Measurements from ENCODE around the gene KIR3DL1. TPM values are rescaled to one million over a fixed set of nuclear protein-coding genes. Genes with fewer than 3 reads are reported as not detected.
"Not testable (repeated sequence)": the region's sequence is repeated elsewhere in the genome, so short reads cannot be mapped to it uniquely, and the experiment has no call there.

Gene KIR3DL1
- total RNA-seq, 6 experiments from 2014 or later = not detected

GRCh38 chr19:54817670-54818536 lies 1.6 kb downstream of the KIR3DL1 start:
- Mint-ChIP-seq H3K4me3 (no peak overlapping the region), H3K36me3 (ENCODE audit: low read depth) (0 out of 2 replicates have a peak, but pooled peaks cover 4% of the 10 kb centered on the region), H3K27me3 (ENCODE audit: insufficient read depth) (peaks cover 1% of the 10 kb centered on the region), H3K27ac (no peak overlapping the region), H3K9me3 (peaks cover 32% of the 10 kb centered on the region), H3K4me1 (ENCODE audit: low read depth) (no peaks in the 10 kb centered on the region)
- no peak for TF ChIP-seq CTCF (IDR thresholded peaks at IDR 0.05)
- no peak for DNase-seq

- H3K4me1 Mint-ChIP-seq (ENCODE audit: low read depth); H3K27ac Mint-ChIP-seq; H3K36me3 Mint-ChIP-seq (ENCODE audit: low read depth); H3K4me3 Mint-ChIP-seq; DNase-seq; H3K27me3 Mint-ChIP-seq (ENCODE audit: insufficient read depth): not testable (repeated sequence)
- peaks cover 25% of the 10 kb centered on the region for H3K9me3 Mint-ChIP-seq
These were observed 8.1 kb downstream of the KIR3DL1 start for GRCh38 chr19:54824416-54824815.

- Mint-ChIP-seq H3K9me3 (peaks cover 31% of the 10 kb centered on the region), H3K36me3 (ENCODE audit: low read depth) (peaks cover 10% of the 10 kb centered on the region)
- not testable (repeated sequence) for H3K4me1 Mint-ChIP-seq (ENCODE audit: low read depth); H3K4me3 Mint-ChIP-seq; H3K27ac Mint-ChIP-seq; H3K27me3 Mint-ChIP-seq (ENCODE audit: insufficient read depth); DNase-seq
These were observed 9.1 kb downstream of the KIR3DL1 start for GRCh38 chr19:54825326-54825725.

GRCh38 chr19:54828064-54828463 lies 11.8 kb downstream of the KIR3DL1 start:
- H3K9me3 Mint-ChIP-seq = peaks cover 39% of the 10 kb centered on the region
- not testable (repeated sequence) for H3K4me1 Mint-ChIP-seq (ENCODE audit: low read depth); H3K4me3 Mint-ChIP-seq; H3K27me3 Mint-ChIP-seq (ENCODE audit: insufficient read depth); DNase-seq; H3K27ac Mint-ChIP-seq
- H3K36me3 Mint-ChIP-seq (ENCODE audit: low read depth) = peaks cover 15% of the 10 kb centered on the region

- H3K4me3 Mint-ChIP-seq; H3K27ac Mint-ChIP-seq; H3K27me3 Mint-ChIP-seq (ENCODE audit: insufficient read depth); DNase-seq; H3K36me3 Mint-ChIP-seq (ENCODE audit: low read depth); H3K4me1 Mint-ChIP-seq (ENCODE audit: low read depth): not testable (repeated sequence)
- H3K9me3 Mint-ChIP-seq = peaks cover 44% of the 10 kb centered on the region
These were observed 16.2 kb downstream of the KIR3DL1 start, which contains the start of gene KIR2DS4 for GRCh38 chr19:54832496-54832895. Gene KIR2DS4, plus strand, starts transcription at chr19:54832676.

- not testable (repeated sequence) for H3K4me3 Mint-ChIP-seq; H3K4me1 Mint-ChIP-seq (ENCODE audit: low read depth); H3K36me3 Mint-ChIP-seq (ENCODE audit: low read depth); DNase-seq; H3K27me3 Mint-ChIP-seq (ENCODE audit: insufficient read depth); H3K27ac Mint-ChIP-seq
- peaks cover 44% of the 10 kb centered on the region for H3K9me3 Mint-ChIP-seq
These were observed 18.9 kb downstream of the KIR3DL1 start for GRCh38 chr19:54835126-54835525.

- not testable (repeated sequence) for H3K4me3 Mint-ChIP-seq; H3K27me3 Mint-ChIP-seq (ENCODE audit: insufficient read depth); H3K36me3 Mint-ChIP-seq (ENCODE audit: low read depth); DNase-seq; H3K4me1 Mint-ChIP-seq (ENCODE audit: low read depth); H3K27ac Mint-ChIP-seq
- H3K9me3 Mint-ChIP-seq = peaks cover 41% of the 10 kb centered on the region
These were observed 21.3 kb downstream of the KIR3DL1 start for GRCh38 chr19:54837522-54837921.

GRCh38 chr19:54843171-54843570 lies 26.9 kb downstream of the KIR3DL1 start:
- H3K36me3 Mint-ChIP-seq (ENCODE audit: low read depth); DNase-seq; H3K4me1 Mint-ChIP-seq (ENCODE audit: low read depth); H3K4me3 Mint-ChIP-seq; H3K27me3 Mint-ChIP-seq (ENCODE audit: insufficient read depth); H3K27ac Mint-ChIP-seq: not testable (repeated sequence)
- peaks cover 53% of the 10 kb centered on the region for H3K9me3 Mint-ChIP-seq

- Mint-ChIP-seq H3K36me3 (ENCODE audit: low read depth) (peaks cover 17% of the 10 kb centered on the region), H3K9me3 (peaks cover 85% of the 10 kb centered on the region)
- not testable (repeated sequence) for DNase-seq; H3K27ac Mint-ChIP-seq; H3K4me3 Mint-ChIP-seq; H3K27me3 Mint-ChIP-seq (ENCODE audit: insufficient read depth); H3K4me1 Mint-ChIP-seq (ENCODE audit: low read depth)
These were observed 33.9 kb downstream of the KIR3DL1 start, which contains the start of gene KIR3DL2 for GRCh38 chr19:54850061-54850640. Gene KIR3DL2, plus strand, starts transcription at chr19:54850443. Its CDS starts 33 bp downstream, at chr19:54850476.
